Upper lobe of left lung (tissue), 4 donors: ENCODE measurements around the gene MOV10L1.

Source experiments
- POLR2A ChIP-seq, 4 donors: fragments of 450-650 bp; IDR thresholded peaks; one replicate each; pipeline ENCODE4 v1.5.1; 2016 to 2017; ENCODE audit warnings: antibody characterized with exemption in 4 of 4, mild to moderate bottlenecking in 2 of 4
- TF ChIP-seq, protein P1 (sequence below), 6 experiments: fragments of 450-650 bp in 4 of 6; fragments of 200-600 bp in 2 of 6; sonication (generic) in 2 of 6; IDR thresholded peaks; one replicate each; pipeline ENCODE4 v1.5.1; 2016 to 2019; ENCODE audit warnings: antibody characterized with exemption in 6 of 6

DNA sequence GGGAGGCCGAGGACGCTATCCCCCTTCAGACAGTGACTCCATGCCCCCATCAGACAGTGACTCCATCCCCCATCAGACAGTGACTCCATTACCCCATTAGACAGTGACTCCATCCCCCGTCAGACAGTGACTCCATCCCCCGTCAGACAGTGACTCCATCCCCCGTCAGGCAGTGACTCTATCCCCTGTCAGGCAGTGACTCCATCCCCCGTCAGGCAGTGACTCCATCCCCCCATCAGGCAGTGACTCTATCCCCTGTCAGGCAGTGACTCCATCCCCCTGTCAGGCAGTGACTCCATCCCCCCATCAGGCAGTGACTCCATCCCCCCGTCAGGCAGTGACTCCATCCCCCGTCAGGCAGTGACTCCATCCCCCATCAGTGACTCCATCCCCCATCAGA lies 22.6 kb upstream of the MOV10L1 start:
- TF ChIP-seq, protein P1, sequence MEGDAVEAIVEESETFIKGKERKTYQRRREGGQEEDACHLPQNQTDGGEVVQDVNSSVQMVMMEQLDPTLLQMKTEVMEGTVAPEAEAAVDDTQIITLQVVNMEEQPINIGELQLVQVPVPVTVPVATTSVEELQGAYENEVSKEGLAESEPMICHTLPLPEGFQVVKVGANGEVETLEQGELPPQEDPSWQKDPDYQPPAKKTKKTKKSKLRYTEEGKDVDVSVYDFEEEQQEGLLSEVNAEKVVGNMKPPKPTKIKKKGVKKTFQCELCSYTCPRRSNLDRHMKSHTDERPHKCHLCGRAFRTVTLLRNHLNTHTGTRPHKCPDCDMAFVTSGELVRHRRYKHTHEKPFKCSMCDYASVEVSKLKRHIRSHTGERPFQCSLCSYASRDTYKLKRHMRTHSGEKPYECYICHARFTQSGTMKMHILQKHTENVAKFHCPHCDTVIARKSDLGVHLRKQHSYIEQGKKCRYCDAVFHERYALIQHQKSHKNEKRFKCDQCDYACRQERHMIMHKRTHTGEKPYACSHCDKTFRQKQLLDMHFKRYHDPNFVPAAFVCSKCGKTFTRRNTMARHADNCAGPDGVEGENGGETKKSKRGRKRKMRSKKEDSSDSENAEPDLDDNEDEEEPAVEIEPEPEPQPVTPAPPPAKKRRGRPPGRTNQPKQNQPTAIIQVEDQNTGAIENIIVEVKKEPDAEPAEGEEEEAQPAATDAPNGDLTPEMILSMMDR (IDR thresholded peaks at IDR 0.05), result no peak
- TF ChIP-seq POLR2A (IDR thresholded peaks at IDR 0.05), result no peak
